ENCODE data around the gene WDR74.
"Not testable (repeated sequence)": the region's sequence is repeated elsewhere in the genome, so short reads cannot be mapped to it uniquely, and the experiment has no call there.

DNA sequence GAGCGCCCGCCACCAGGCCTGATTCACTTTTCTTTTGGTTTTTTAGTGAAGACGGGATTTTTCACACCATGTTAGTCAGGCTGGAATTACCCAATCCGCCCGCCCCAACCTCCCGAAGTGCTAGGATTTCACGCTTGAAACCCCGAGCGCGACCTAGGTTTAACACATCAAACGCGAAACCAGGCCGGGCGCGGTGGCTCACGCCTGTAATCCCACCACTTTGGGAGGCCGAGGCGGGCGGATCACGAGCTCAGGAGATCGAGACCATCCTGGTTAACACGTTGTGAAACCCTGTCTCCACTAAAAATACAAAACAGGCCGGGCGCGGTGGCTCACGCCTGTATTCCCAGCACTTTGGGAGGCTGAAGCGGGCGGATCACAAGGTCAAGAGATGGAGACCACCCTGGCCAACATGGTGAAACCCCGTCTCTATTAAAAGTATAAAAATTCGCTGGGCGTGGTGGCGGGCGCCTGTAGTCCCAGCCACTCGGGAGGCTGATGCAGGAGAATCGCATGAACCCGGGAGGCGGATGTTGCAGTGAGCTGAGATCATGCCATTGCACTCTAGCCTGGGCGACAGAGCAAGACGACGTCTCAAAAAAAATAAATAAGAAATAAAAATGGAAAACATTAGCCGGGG, 1.5 kb upstream of the WDR74 start:
- not testable (repeated sequence) for TF ChIP-seq POLR2A, POLR2AphosphoS5, TAF1, SPI1, POU2F2 (IDR thresholded peaks at IDR 0.05; ENCODE audit: low read depth, low read length)
- TF ChIP-seq PAX5 (IDR thresholded peaks at IDR 0.05; ENCODE audit: insufficient read depth, low read length, severe bottlenecking) = peak; percentile 80

Measured in GM12891 (cell line).